ENCODE measurements around the gene DAGLA.

DNA sequence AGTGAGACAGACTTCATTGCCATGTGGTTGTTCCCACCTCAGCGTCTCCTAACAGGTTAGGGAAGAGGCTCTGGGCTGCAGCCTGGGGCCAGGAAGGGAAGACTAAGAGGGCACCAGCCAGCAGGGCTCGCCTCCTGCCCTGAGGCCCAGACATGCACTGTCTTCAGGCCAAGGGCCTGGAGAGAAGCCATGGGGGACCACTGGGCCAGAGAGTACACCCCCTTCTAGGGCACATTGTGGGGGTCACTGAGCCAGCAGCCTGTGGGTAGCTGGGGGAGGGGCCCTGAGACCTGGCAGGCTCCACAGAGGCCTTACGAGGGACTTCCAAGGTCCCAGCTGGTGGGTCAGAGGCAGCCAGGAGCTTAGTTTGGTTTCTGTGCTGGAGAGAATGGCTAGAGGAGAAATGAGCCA is 47.2 kb downstream of the DAGLA start:
- TF ChIP-seq POLR2AphosphoS5 (IDR thresholded peaks at IDR 0.05) (no peak), POLR2A (IDR thresholded peaks at IDR 0.05) (no peak)
- TF ChIP-seq, protein P1, sequence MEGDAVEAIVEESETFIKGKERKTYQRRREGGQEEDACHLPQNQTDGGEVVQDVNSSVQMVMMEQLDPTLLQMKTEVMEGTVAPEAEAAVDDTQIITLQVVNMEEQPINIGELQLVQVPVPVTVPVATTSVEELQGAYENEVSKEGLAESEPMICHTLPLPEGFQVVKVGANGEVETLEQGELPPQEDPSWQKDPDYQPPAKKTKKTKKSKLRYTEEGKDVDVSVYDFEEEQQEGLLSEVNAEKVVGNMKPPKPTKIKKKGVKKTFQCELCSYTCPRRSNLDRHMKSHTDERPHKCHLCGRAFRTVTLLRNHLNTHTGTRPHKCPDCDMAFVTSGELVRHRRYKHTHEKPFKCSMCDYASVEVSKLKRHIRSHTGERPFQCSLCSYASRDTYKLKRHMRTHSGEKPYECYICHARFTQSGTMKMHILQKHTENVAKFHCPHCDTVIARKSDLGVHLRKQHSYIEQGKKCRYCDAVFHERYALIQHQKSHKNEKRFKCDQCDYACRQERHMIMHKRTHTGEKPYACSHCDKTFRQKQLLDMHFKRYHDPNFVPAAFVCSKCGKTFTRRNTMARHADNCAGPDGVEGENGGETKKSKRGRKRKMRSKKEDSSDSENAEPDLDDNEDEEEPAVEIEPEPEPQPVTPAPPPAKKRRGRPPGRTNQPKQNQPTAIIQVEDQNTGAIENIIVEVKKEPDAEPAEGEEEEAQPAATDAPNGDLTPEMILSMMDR (IDR thresholded peaks at IDR 0.05 in 8 of 11, conservative IDR thresholded peaks at IDR 0.05 in 3 of 11): no peak
